ENCODE results near the gene BRD2. TPM values are rescaled to one million over a fixed set of nuclear protein-coding genes. Genes with fewer than 3 reads are reported as not detected.

The BRD2 gene
- total RNA-seq, 2 donors from 2014 or later: 216 to 254 TPM

GRCh38 chr6:32964776-32965175, 3.6 kb upstream of the BRD2 start:
- H3K27ac Mint-ChIP-seq: no peak overlapping the region
- peaks cover 18 to 25% of the 10 kb centered on the region in 2 donors for H3K36me3 Mint-ChIP-seq
- DNase-seq (ENCODE audit: low spot score in 2 of 2): no peak
- ATAC-seq: no peak
- H3K9me3 Mint-ChIP-seq: peaks cover 0 to 7% of the 10 kb centered on the region in 2 donors

GRCh38 chr6:32967151-32968091, 973 bp upstream of the BRD2 start:
- peaks cover 35 to 41% of the 10 kb centered on the region in 2 donors for H3K36me3 Mint-ChIP-seq
- ATAC-seq (no peak), DNase-seq (ENCODE audit: low spot score in 2 of 2) (no peak)
- peak overlapping the region; percentile 97 to 98 for H3K27ac Mint-ChIP-seq
- H3K9me3 Mint-ChIP-seq: no peaks in the 10 kb centered on the region

GRCh38 chr6:32968867-32969684, 682 bp downstream of the BRD2 start:
- peaks cover 52 to 57% of the 10 kb centered on the region in 2 donors for H3K36me3 Mint-ChIP-seq
- H3K9me3 Mint-ChIP-seq: no peaks in the 10 kb centered on the region
- peak overlapping the region; percentile 97 to 99 for H3K27ac Mint-ChIP-seq
- peak; percentile 64 to 76 for DNase-seq (ENCODE audit: low spot score in 2 of 2)
- ATAC-seq: peak; percentile 0 to 15

- peak overlapping the region; percentile 97 to 99 for H3K27ac Mint-ChIP-seq
- ATAC-seq (no peak), DNase-seq (ENCODE audit: low spot score in 2 of 2) (peak; percentile 78 to 84)
- H3K36me3 Mint-ChIP-seq: peaks cover 59 to 65% of the 10 kb centered on the region in 2 donors
- no peaks in the 10 kb centered on the region for H3K9me3 Mint-ChIP-seq
These were observed 1.5 kb downstream of the BRD2 start for GRCh38 chr6:32969685-32970412.

GRCh38 chr6:32970413-32971241, 2.2 kb downstream of the BRD2 start:
- Mint-ChIP-seq H3K36me3 (peaks cover 67 to 73% of the 10 kb centered on the region in 2 donors), H3K9me3 (no peaks in the 10 kb centered on the region), H3K27ac (peak overlapping the region; percentile 97 to 99)
- peak; percentile 27 to 35 for ATAC-seq
- peak; percentile 79 to 85 for DNase-seq (ENCODE audit: low spot score in 2 of 2)

- peaks cover 73 to 79% of the 10 kb centered on the region in 2 donors for H3K36me3 Mint-ChIP-seq
- DNase-seq (ENCODE audit: low spot score in 2 of 2) (no peak), ATAC-seq (no peak)
- H3K27ac Mint-ChIP-seq: peak overlapping the region; percentile 97 to 99
- no peaks in the 10 kb centered on the region for H3K9me3 Mint-ChIP-seq
These were observed 2.8 kb downstream of the BRD2 start for GRCh38 chr6:32971242-32971580.

GRCh38 chr6:32971581-32972352, 3.4 kb downstream of the BRD2 start:
- Mint-ChIP-seq H3K36me3 (peaks cover 79 to 83% of the 10 kb centered on the region in 2 donors), H3K27ac (peak overlapping the region; percentile 97 to 99), H3K9me3 (no peaks in the 10 kb centered on the region)
- peak; percentile 54 to 59 for ATAC-seq
- DNase-seq (ENCODE audit: low spot score in 2 of 2): peak; percentile 100

GRCh38 chr6:32972353-32973143, 4.2 kb downstream of the BRD2 start:
- peak; percentile 53 to 80 for DNase-seq (ENCODE audit: low spot score in 2 of 2)
- ATAC-seq: peak; percentile 1 to 5
- H3K9me3 Mint-ChIP-seq: no peaks in the 10 kb centered on the region
- peak overlapping the region; percentile 97 to 99 for H3K27ac Mint-ChIP-seq
- peaks cover 83% of the 10 kb centered on the region in 2 donors for H3K36me3 Mint-ChIP-seq

GRCh38 chr6:32973144-32974015, 5.0 kb downstream of the BRD2 start:
- Mint-ChIP-seq H3K9me3 (no peaks in the 10 kb centered on the region), H3K27ac (peak overlapping the region; percentile 97 to 99), H3K36me3 (peaks cover 83 to 87% of the 10 kb centered on the region in 2 donors)
- no peak for ATAC-seq
- DNase-seq (ENCODE audit: low spot score in 2 of 2): peak; percentile 55 to 71

- Mint-ChIP-seq H3K9me3 (no peaks in the 10 kb centered on the region), H3K36me3 (peaks cover 83 to 93% of the 10 kb centered on the region in 2 donors), H3K27ac (peak overlapping the region; percentile 97 to 99)
- DNase-seq (ENCODE audit: low spot score in 2 of 2): peak in 1 of 2 donors; percentile 32
- ATAC-seq: no peak
These were observed 5.6 kb downstream of the BRD2 start for GRCh38 chr6:32974016-32974333.

- H3K36me3 Mint-ChIP-seq: peaks cover 82 to 96% of the 10 kb centered on the region in 2 donors
- no peak for ATAC-seq
- peak overlapping the region; percentile 97 to 99 for H3K27ac Mint-ChIP-seq
- no peak for DNase-seq (ENCODE audit: low spot score in 2 of 2)
- no peaks in the 10 kb centered on the region for H3K9me3 Mint-ChIP-seq
These were observed 6.3 kb downstream of the BRD2 start for GRCh38 chr6:32974541-32975308.

GRCh38 chr6:32975886-32976285, 7.5 kb downstream of the BRD2 start:
- H3K27ac Mint-ChIP-seq: peak overlapping the region; percentile 97 to 99
- H3K36me3 Mint-ChIP-seq: peaks cover 75 to 96% of the 10 kb centered on the region in 2 donors
- H3K9me3 Mint-ChIP-seq: no peaks in the 10 kb centered on the region
- no peak for ATAC-seq
- DNase-seq (ENCODE audit: low spot score in 2 of 2): no peak

All from activated naive CD4-positive, alpha-beta T cell treated with anti-CD3 and anti-CD28 coated beads, Interleukin-2, amount 50 U/mL, for 72 hours (primary cell).